K562 (cell line): ENCODE results near the gene CELF6. TPM values are rescaled to one million over a fixed set of nuclear protein-coding genes. Genes with fewer than 3 reads are reported as not detected.

Source experiments
- CTCF ChIP-seq, 3 experiments: IDR thresholded peaks in 2 of 3; conservative IDR thresholded peaks in 1 of 3; 2 replicates each; pipeline ENCODE4 v1.5.1; 2011 to 2012; ENCODE audit warnings: low read length in 3 of 3, mild to moderate bottlenecking in 3 of 3, control low read depth in 2 of 3, improper control_type of control experiment in 1 of 3, inconsistent platforms in 1 of 3, low read depth in 1 of 3, mixed read lengths in 1 of 3, moderate library complexity in 1 of 3; ENCODE audit not compliant: insufficient read depth in 2 of 3
- MTA2 ChIP-seq: fragments of 450-650 bp; IDR thresholded peaks from 2 replicates; pipeline ENCODE4 v1.6.1; 2016; ENCODE audit warnings: low read depth
- MYBL2 ChIP-seq, 2 experiments: fragments of 450-650 bp in 1 of 2; sonication (generic) in 1 of 2; formaldehyde crosslinking in 1 of 2; IDR thresholded peaks; 2 replicates each; pipeline versions ENCODE4 v1.6.1 to v1.8.1; 2017 to 2022; ENCODE audit warnings: borderline replicate concordance in 1 of 2, inconsistent platforms in 1 of 2, low read depth in 1 of 2, mild to moderate bottlenecking in 1 of 2, missing genetic modification reagents in 1 of 2, moderate library complexity in 1 of 2
- NFYB ChIP-seq: IDR thresholded peaks from 2 replicates; pipeline ENCODE4 v1.6.1; 2011; ENCODE audit warnings: mild to moderate bottlenecking, moderate library complexity; ENCODE audit not compliant: insufficient read length; ENCODE audit errors: extremely low read depth
- REST ChIP-seq, 2 experiments: fragments of 450-650 bp; formaldehyde crosslinking in 1 of 2; IDR thresholded peaks; 2 replicates each; pipeline versions ENCODE4 v1.4.0 to v1.6.1; 2014 to 2020; ENCODE audit warnings: mild to moderate bottlenecking in 2 of 2, borderline replicate concordance in 1 of 2, low read depth in 1 of 2
- SNIP1 ChIP-seq: fragments of 450-650 bp; IDR thresholded peaks from 2 replicates; pipeline ENCODE4 v1.7.1; 2017; ENCODE audit warnings: low read depth, mild to moderate bottlenecking
- SRSF3 ChIP-seq: fragments of 200-400 bp; formaldehyde crosslinking; IDR thresholded peaks from 2 replicates; pipeline ENCODE4 v1.6.1; 2016; ENCODE audit warnings: mild to moderate bottlenecking, low read length, moderate library complexity; ENCODE audit not compliant: insufficient read depth
- ZNF431 ChIP-seq: sonication (generic); formaldehyde crosslinking; IDR thresholded peaks from 2 replicates; pipeline ENCODE4 v1.8.0; 2022; ENCODE audit warnings: mild to moderate bottlenecking, missing genetic modification reagents
- polyA plus RNA-seq, 8 experiments: library from polyadenylated mRNA; depleted of rRNA in 4 of 8; stranded (reverse) in 5 of 8; unstranded in 3 of 8; fragments of >200 nt; fragmentation: Nextera tagmentation in 2 of 8; fragmentation: Illumina TruSeq in 1 of 8; extraction: Ambion mirVana in 2 of 8; extraction: Trizol in 1 of 8; gene quantifications; 2 replicates each; pipeline versions ENCODE4 v1.2.1 to v1.2.3, GENCODE V29; 2011 to 2014; ENCODE audit warnings: inconsistent platforms in 1 of 8, missing spikeins in 1 of 8
- total RNA-seq, 7 experiments: library from RNA; depleted of rRNA in 6 of 7; stranded (reverse); fragments of >200 nt in 6 of 7; fragmentation: Illumina TruSeq in 2 of 7; extraction: Trizol in 2 of 7; gene quantifications; 2 replicates each; pipeline versions ENCODE4 v1.2.1 to v1.2.3, GENCODE V29; 2011 to 2021; ENCODE audit warnings: low replicate concordance in 1 of 7

Gene CELF6
- total and polyA plus RNA-seq, 9 of the 15 experiments (the other 6 are each of a cell fraction or from before 2014, with no cell fraction given): 0.01 to 0.11 TPM; not detected in 7

GRCh38 chr15:72342385-72342784 is 22.4 kb upstream of the CELF6 start (continued):
- TF ChIP-seq REST (IDR thresholded peaks at IDR 0.05; ENCODE audit: borderline replicate concordance): peak; percentile 29; the same call in 1 of the 2 replicates
- no peak for TF ChIP-seq REST (CRISPR knock-in tag; IDR thresholded peaks at IDR 0.05; ENCODE audit: low read depth)
- TF ChIP-seq MTA2: no peak
- TF ChIP-seq NFYB: no peak
- TF ChIP-seq SRSF3: no peak
- peak; percentile 53 to 76 (median 62) for TF ChIP-seq CTCF (IDR thresholded peaks at IDR 0.05 in 2 of 3, conservative IDR thresholded peaks at IDR 0.05 in 1 of 3; ENCODE audit: insufficient read depth in 2 of 3, low read depth in 1 of 3, low read length in 3 of 3)
- no peak for TF ChIP-seq SNIP1
- TF ChIP-seq ZNF431 (CRISPR knock-in tag): no peak
- no peak for TF ChIP-seq MYBL2 (IDR thresholded peaks at IDR 0.05; ENCODE audit: low read depth)
- TF ChIP-seq MYBL2 (CRISPR knock-in tag; IDR thresholded peaks at IDR 0.05; ENCODE audit: borderline replicate concordance): no peak
